Measurements from ENCODE around the gene USP6NL. TPM values are rescaled to one million over a fixed set of nuclear protein-coding genes. Genes with fewer than 3 reads are reported as not detected.

The USP6NL gene
- total RNA-seq, 1 donor from 2014 or later = 13.3 TPM

DNA sequence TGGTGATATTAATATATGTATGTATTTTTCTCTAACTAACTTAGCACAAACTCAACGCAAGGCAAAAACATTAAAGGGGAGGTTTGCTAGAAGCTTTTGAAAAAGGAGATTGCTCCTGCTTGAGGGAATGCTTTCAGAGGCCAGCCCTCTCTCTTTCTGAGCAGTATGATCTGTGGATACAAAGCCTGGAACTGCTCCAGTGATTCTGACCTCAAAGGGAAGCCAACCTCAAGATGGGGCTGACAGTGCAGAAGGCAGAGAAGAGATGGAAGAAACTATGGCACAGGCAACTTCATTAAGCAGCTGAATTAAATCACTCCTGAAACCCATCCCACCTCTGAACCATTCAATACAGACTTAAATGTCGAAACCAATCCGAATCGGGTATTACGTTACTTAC, 102.4 kb downstream of the USP6NL start:
- Mint-ChIP-seq H3K4me1 (ENCODE audit: low read depth, unreplicated experiment) (peaks cover 5% of the 10 kb centered on the region), H3K27ac (ENCODE audit: unreplicated experiment) (no peak overlapping the region), H3K4me3 (ENCODE audit: unreplicated experiment) (no peak overlapping the region), H3K36me3 (ENCODE audit: unreplicated experiment) (no peaks in the 10 kb centered on the region), H3K27me3 (ENCODE audit: unreplicated experiment) (no peaks in the 10 kb centered on the region), H3K9me3 (ENCODE audit: unreplicated experiment) (no peaks in the 10 kb centered on the region)
- TF ChIP-seq, protein P1, sequence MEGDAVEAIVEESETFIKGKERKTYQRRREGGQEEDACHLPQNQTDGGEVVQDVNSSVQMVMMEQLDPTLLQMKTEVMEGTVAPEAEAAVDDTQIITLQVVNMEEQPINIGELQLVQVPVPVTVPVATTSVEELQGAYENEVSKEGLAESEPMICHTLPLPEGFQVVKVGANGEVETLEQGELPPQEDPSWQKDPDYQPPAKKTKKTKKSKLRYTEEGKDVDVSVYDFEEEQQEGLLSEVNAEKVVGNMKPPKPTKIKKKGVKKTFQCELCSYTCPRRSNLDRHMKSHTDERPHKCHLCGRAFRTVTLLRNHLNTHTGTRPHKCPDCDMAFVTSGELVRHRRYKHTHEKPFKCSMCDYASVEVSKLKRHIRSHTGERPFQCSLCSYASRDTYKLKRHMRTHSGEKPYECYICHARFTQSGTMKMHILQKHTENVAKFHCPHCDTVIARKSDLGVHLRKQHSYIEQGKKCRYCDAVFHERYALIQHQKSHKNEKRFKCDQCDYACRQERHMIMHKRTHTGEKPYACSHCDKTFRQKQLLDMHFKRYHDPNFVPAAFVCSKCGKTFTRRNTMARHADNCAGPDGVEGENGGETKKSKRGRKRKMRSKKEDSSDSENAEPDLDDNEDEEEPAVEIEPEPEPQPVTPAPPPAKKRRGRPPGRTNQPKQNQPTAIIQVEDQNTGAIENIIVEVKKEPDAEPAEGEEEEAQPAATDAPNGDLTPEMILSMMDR (IDR thresholded peaks at IDR 0.05; ENCODE audit: partially characterized antibody, unreplicated experiment) = no peak
- DNase-seq = no peak

DNA sequence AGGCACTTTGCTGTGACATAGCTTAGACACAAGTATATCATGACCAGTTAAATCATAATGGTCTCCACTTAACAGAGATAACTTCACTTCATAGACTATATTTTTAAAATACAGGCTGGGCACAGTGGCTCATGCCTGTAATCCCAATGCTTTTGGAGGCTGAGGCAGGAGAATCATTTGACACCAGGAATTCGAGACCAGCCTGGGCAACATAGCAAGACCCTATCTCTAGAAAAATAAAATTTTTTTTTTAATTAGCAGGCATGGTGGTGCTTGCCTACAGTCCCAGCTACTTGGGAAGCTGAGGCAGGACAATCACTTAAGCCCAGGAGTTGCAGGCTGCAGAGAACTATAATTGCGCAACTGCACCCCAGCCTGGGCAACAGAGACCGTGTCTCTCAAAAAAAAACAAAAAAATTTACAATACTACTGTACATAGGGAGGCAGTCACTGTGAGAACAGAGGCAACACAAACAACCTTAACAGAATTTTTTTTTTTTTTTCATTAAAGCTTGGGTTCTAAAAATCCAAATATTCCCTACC, 105.1 kb downstream of the USP6NL start:
- peaks cover 5% of the 10 kb centered on the region for H3K4me1 Mint-ChIP-seq (ENCODE audit: low read depth, unreplicated experiment)
- DNase-seq = no peak
- no peak overlapping the region for H3K4me3 Mint-ChIP-seq (ENCODE audit: unreplicated experiment)
- no peaks in the 10 kb centered on the region for H3K9me3 Mint-ChIP-seq (ENCODE audit: unreplicated experiment)
- no peak overlapping the region for H3K27ac Mint-ChIP-seq (ENCODE audit: unreplicated experiment)
- no peaks in the 10 kb centered on the region for H3K36me3 Mint-ChIP-seq (ENCODE audit: unreplicated experiment)
- H3K27me3 Mint-ChIP-seq (ENCODE audit: unreplicated experiment) = no peaks in the 10 kb centered on the region
- TF ChIP-seq, protein P1 (IDR thresholded peaks at IDR 0.05; ENCODE audit: partially characterized antibody, unreplicated experiment) = no peak

DNA sequence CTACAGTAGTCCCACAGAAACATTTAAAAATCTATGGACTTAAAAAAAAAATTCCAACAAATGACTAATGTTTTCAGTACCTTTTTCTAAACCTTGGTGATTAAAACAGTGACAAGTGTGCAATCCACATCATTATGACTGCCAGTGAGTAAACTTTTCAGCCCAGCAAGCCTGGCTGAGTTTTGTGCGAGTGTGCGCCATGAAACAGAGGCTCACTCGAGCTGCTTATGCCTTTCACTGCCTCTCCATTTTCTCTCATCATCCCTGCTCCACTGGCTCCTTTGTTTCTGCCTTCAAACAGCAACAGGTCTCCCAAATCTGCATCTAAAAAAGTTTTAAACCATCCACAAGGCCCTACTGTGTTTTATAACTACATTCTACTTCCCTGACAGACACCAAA, 105.8 kb downstream of the USP6NL start:
- Mint-ChIP-seq H3K27me3 (ENCODE audit: unreplicated experiment) (no peaks in the 10 kb centered on the region), H3K4me1 (ENCODE audit: low read depth, unreplicated experiment) (peaks cover 2% of the 10 kb centered on the region), H3K4me3 (ENCODE audit: unreplicated experiment) (no peak overlapping the region), H3K27ac (ENCODE audit: unreplicated experiment) (no peak overlapping the region), H3K36me3 (ENCODE audit: unreplicated experiment) (no peaks in the 10 kb centered on the region), H3K9me3 (ENCODE audit: unreplicated experiment) (no peaks in the 10 kb centered on the region)
- TF ChIP-seq, protein P1 (IDR thresholded peaks at IDR 0.05; ENCODE audit: partially characterized antibody, unreplicated experiment) = no peak
- DNase-seq = no peak

DNA sequence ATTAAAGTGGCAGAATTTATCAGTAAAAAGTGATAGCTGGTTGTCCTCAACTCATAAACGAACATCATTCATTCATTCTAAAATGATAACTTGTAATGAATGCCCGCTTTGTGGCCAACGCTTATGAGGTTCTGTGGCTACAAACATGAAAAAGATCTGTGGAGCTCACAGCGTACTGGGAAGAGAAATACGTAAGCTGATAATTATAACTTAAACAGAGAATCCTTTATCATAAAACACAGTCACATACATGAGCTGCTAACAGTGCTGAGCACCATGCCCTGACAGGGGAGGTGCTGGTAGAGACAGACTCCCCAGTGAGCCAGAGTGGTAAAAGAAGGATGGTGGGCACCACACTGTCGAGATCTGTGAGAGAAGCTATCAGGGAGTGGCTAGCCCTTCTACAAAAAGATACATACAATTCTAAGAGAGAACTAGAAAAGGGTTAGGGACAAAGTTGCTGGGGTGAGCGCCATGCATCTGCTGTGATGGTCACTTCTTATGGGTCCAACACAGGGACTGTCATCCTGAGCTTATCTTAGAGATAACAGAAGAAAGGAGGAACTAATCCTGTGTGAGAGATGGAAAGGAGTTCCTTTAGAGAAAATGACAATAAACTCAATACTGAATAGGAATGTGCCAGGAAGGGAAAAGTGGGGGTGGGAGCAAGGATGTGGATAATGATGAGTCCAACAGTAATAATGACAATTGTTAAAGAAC, 106.7 kb downstream of the USP6NL start:
- no peaks in the 10 kb centered on the region for H3K9me3 Mint-ChIP-seq (ENCODE audit: unreplicated experiment)
- DNase-seq = no peak
- H3K4me1 Mint-ChIP-seq (ENCODE audit: low read depth, unreplicated experiment) = no peaks in the 10 kb centered on the region
- no peak overlapping the region for H3K4me3 Mint-ChIP-seq (ENCODE audit: unreplicated experiment)
- H3K27ac Mint-ChIP-seq (ENCODE audit: unreplicated experiment) = no peak overlapping the region
- TF ChIP-seq, protein P1 (IDR thresholded peaks at IDR 0.05; ENCODE audit: partially characterized antibody, unreplicated experiment) = no peak
- no peaks in the 10 kb centered on the region for H3K27me3 Mint-ChIP-seq (ENCODE audit: unreplicated experiment)
- H3K36me3 Mint-ChIP-seq (ENCODE audit: unreplicated experiment) = no peaks in the 10 kb centered on the region

DNA sequence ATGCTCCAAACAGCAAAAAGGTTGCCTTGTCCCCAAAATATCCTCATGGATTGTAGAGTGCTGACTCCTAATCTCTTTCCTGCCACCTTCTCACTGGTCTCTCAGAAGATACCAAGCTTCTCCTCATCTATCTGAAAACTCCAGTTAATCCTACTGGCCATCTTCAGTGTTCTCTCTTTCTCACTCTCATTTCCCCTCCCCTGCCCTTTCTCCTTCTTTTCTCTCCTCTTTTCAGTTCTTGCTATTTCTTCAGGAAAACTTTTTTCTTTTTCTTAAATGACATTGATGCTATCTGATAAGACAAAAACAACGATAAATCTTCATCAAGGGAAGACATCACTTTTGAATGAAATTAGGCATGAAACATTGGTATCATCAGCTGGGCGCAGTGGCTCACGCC, 109.8 kb downstream of the USP6NL start:
- Mint-ChIP-seq H3K27ac (ENCODE audit: unreplicated experiment) (no peak overlapping the region), H3K4me3 (ENCODE audit: unreplicated experiment) (no peak overlapping the region), H3K36me3 (ENCODE audit: unreplicated experiment) (no peaks in the 10 kb centered on the region), H3K27me3 (ENCODE audit: unreplicated experiment) (no peaks in the 10 kb centered on the region), H3K4me1 (ENCODE audit: low read depth, unreplicated experiment) (no peaks in the 10 kb centered on the region), H3K9me3 (ENCODE audit: unreplicated experiment) (no peaks in the 10 kb centered on the region)
- DNase-seq = no peak
- TF ChIP-seq, protein P1 (IDR thresholded peaks at IDR 0.05; ENCODE audit: partially characterized antibody, unreplicated experiment) = no peak

Measured in glutamatergic neuron (in vitro differentiated cells).